Neural cell (in vitro differentiated cells): ENCODE results near the gene ZNF516. TPM values are rescaled to one million over a fixed set of nuclear protein-coding genes. Genes with fewer than 3 reads are reported as not detected.

Experiments used
- H2AFZ ChIP-seq: fragments of 200-600, 300-800 bp; sonication (generic), shearing (Covaris generic); 2 replicates; pipeline ENCODE4 v1.6.0; 2014; ENCODE audit warnings: low read depth, mild to moderate bottlenecking, antibody characterized with exemption, low read length, moderate library complexity
- H3F3A ChIP-seq: fragments of 200-600 bp; shearing (Covaris generic); 2 replicates; pipeline ENCODE4 v1.6.1; 2016; ENCODE audit warnings: mild to moderate bottlenecking, moderate library complexity, mixed read lengths, antibody characterized with exemption, low read length; ENCODE audit not compliant: insufficient read depth, poor library complexity, severe bottlenecking
- H3K27ac ChIP-seq: fragments of 200-600, 300-800 bp; sonication (generic), shearing (Covaris generic); 2 replicates; pipeline ENCODE4 v1.5.1; 2014; ENCODE audit warnings: mild to moderate bottlenecking, low read length, moderate library complexity
- H3K27me3 ChIP-seq: fragments of 300-800, 200-600 bp; sonication (generic), shearing (Covaris generic); 2 replicates; pipeline ENCODE4 v1.6.0; 2014; ENCODE audit warnings: mild to moderate bottlenecking, low read depth, low read length, moderate library complexity; ENCODE audit not compliant: insufficient read depth
- H3K36me3 ChIP-seq: fragments of 300-800, 200-600 bp; sonication (generic), shearing (Covaris generic); 2 replicates; pipeline ENCODE4 v1.5.1; 2014; ENCODE audit warnings: mild to moderate bottlenecking, antibody characterized with exemption, low read length, moderate library complexity; ENCODE audit not compliant: insufficient read depth
- H3K4me2 ChIP-seq: fragments of 300-800, 200-600 bp; sonication (generic), shearing (Covaris generic); 2 replicates; pipeline ENCODE4 v1.6.0; 2014; ENCODE audit warnings: mild to moderate bottlenecking, low read length
- H3K4me3 ChIP-seq: fragments of 300-800, 200-600 bp; sonication (generic), shearing (Covaris generic); 2 replicates; pipeline ENCODE4 v1.5.1; 2014; ENCODE audit warnings: mild to moderate bottlenecking, low read length, moderate library complexity
- H3K79me2 ChIP-seq: fragments of 200-600 bp; shearing (Covaris generic); replicated peaks from 2 replicates; pipeline ENCODE4 v1.6.0; 2014; ENCODE audit warnings: mild to moderate bottlenecking, low read length, moderate library complexity; ENCODE audit not compliant: insufficient read depth
- H3K9ac ChIP-seq: fragments of 300-800, 200-600 bp; sonication (generic), shearing (Covaris generic); 2 replicates; pipeline ENCODE4 v1.6.1; 2016; ENCODE audit warnings: mild to moderate bottlenecking, low read length, mixed read lengths
- H3K9me2 ChIP-seq: fragments of 200-600 bp; shearing (Covaris generic); 2 replicates; pipeline ENCODE4 v1.6.1; 2016; ENCODE audit warnings: mild to moderate bottlenecking, low read length, mixed read lengths; ENCODE audit not compliant: insufficient read depth
- H3K9me3 ChIP-seq: fragments of 200-600, 300-800 bp; sonication (generic), shearing (Covaris generic); 2 replicates; pipeline ENCODE4 v1.6.1; 2016; ENCODE audit warnings: mild to moderate bottlenecking, mixed run types, low read length, moderate library complexity, mixed read lengths
- H4K20me1 ChIP-seq: fragments of 200-600 bp; shearing (Covaris generic); 2 replicates; pipeline ENCODE4 v1.6.1; 2016; ENCODE audit warnings: mild to moderate bottlenecking, mixed run types; ENCODE audit not compliant: insufficient read depth
- CTCF ChIP-seq: fragments of 450-650 bp; IDR thresholded peaks from 2 replicates; pipeline ENCODE4 v1.5.1; 2014; ENCODE audit warnings: antibody characterized with exemption, mild to moderate bottlenecking, moderate library complexity; ENCODE audit not compliant: poor library complexity, severe bottlenecking
- EP300 ChIP-seq: fragments of 450-650 bp; conservative IDR thresholded peaks from 2 replicates; pipeline ENCODE4 v1.6.1; 2014; ENCODE audit warnings: antibody characterized with exemption, mild to moderate bottlenecking, moderate library complexity; ENCODE audit not compliant: poor library complexity, severe bottlenecking
- EZH2 ChIP-seq: fragments of 200-600, 300-800 bp; shearing (Covaris generic), sonication (generic); IDR thresholded peaks from 2 replicates; pipeline ENCODE4 v1.6.1; 2014; ENCODE audit warnings: antibody characterized with exemption, low read length, borderline replicate concordance, mild to moderate bottlenecking; ENCODE audit not compliant: insufficient read depth, poor library complexity, severe bottlenecking
- MXI1 ChIP-seq: fragments of 450-650 bp; conservative IDR thresholded peaks from 2 replicates; pipeline ENCODE4 v1.6.1; 2014; ENCODE audit warnings: antibody characterized with exemption, mild to moderate bottlenecking; ENCODE audit not compliant: poor library complexity, severe bottlenecking
- POLR2AphosphoS5 ChIP-seq: IDR thresholded peaks from 2 replicates; pipeline ENCODE4 v1.6.1; 2012
- RAD21 ChIP-seq: fragments of 450-650 bp; conservative IDR thresholded peaks from 2 replicates; pipeline ENCODE4 v1.6.1; 2014; ENCODE audit warnings: antibody characterized with exemption, mild to moderate bottlenecking, moderate library complexity
- REST ChIP-seq: IDR thresholded peaks from 2 replicates; pipeline ENCODE4 v1.6.1; 2012; ENCODE audit warnings: borderline replicate concordance
- SMC3 ChIP-seq: fragments of 450-650 bp; conservative IDR thresholded peaks from 2 replicates; pipeline ENCODE4 v1.6.1; 2014; ENCODE audit warnings: antibody characterized with exemption, mild to moderate bottlenecking, moderate library complexity; ENCODE audit not compliant: poor library complexity
- TAF1 ChIP-seq: IDR thresholded peaks from 2 replicates; pipeline ENCODE4 v1.6.1; 2012; ENCODE audit warnings: low read depth
- polyA plus RNA-seq: library from polyadenylated mRNA; depleted of rRNA; stranded (reverse); fragments of >200 nt; gene quantifications from 2 replicates; pipeline ENCODE4 v1.2.3, GENCODE V29; 2014

Gene ZNF516
- polyA plus RNA-seq, 1 donor from 2014 or later, result 11.5 TPM

- Histone ChIP-seq H3K9me2 (no peaks in the 10 kb centered on the region), H3K79me2 (peaks cover 73% of the 10 kb centered on the region), H3K4me3 (no peak overlapping the region), H3K27ac (no peak overlapping the region), H3K9me3 (no peaks in the 10 kb centered on the region), H3F3A (no peaks in the 10 kb centered on the region), H3K9ac (no peak overlapping the region), H3K27me3 (no peaks in the 10 kb centered on the region), H2AFZ (no peak overlapping the region), H3K4me2 (no peak overlapping the region), H3K36me3 (no peaks in the 10 kb centered on the region), H4K20me1 (no peaks in the 10 kb centered on the region)
- TF ChIP-seq RAD21 (no peak), SMC3 (no peak), EP300 (no peak)
These were observed 58.0 kb downstream of the ZNF516 start for GRCh38 chr18:76437011-76437410.

GRCh38 chr18:76436342-76436741 is 58.7 kb downstream of the ZNF516 start:
- no peaks in the 10 kb centered on the region for H3F3A ChIP-seq
- no peak overlapping the region for H3K4me3 ChIP-seq
- no peak overlapping the region for H3K27ac ChIP-seq
- no peak overlapping the region for H2AFZ ChIP-seq
- no peak overlapping the region for H3K9ac ChIP-seq
- H3K27me3 ChIP-seq, result no peaks in the 10 kb centered on the region
- no peaks in the 10 kb centered on the region for H3K9me3 ChIP-seq
- H3K9me2 ChIP-seq, result no peaks in the 10 kb centered on the region
- no peak for TF ChIP-seq CTCF
- no peak for TF ChIP-seq REST
- no peak for TF ChIP-seq POLR2AphosphoS5
- no peak for TF ChIP-seq EP300
- no peak for TF ChIP-seq RAD21
- no peak for TF ChIP-seq MXI1
- TF ChIP-seq TAF1, result no peak
- no peak for TF ChIP-seq SMC3
- no peak for TF ChIP-seq EZH2
- H3K4me2 ChIP-seq, result no peak overlapping the region
- H3K79me2 ChIP-seq, result peaks cover 80% of the 10 kb centered on the region
- peaks cover 3% of the 10 kb centered on the region for H3K36me3 ChIP-seq
- no peaks in the 10 kb centered on the region for H4K20me1 ChIP-seq
